ENCODE measurements around the gene MED4.
"Not testable (repeated sequence)": the region's sequence is repeated elsewhere in the genome, so short reads cannot be mapped to it uniquely, and the experiment has no call there.

MED4 gene

GRCh38 chr13:48078251-48078656, 16.6 kb downstream of the MED4 start:
- Histone ChIP-seq H3K9me3 (ENCODE audit: control insufficient read depth, low read length) (no peaks in the 10 kb centered on the region), H3K4me3 (ENCODE audit: low read length) (no peak overlapping the region), H3K27me3 (ENCODE audit: control insufficient read depth, insufficient read depth, low read length) (no peaks in the 10 kb centered on the region), H3K9ac (ENCODE audit: low read length) (no peak overlapping the region), H3K36me3 (ENCODE audit: control insufficient read depth, insufficient read depth, low read length) (peaks cover 12% of the 10 kb centered on the region), H3K4me1 (ENCODE audit: control insufficient read depth, insufficient read depth, low read length) (no peaks in the 10 kb centered on the region)

- H3K4me3 ChIP-seq (ENCODE audit: low read length) = no peak overlapping the region
- H3K9ac ChIP-seq (ENCODE audit: low read length) = no peak overlapping the region
- H3K9me3 ChIP-seq (ENCODE audit: control insufficient read depth, low read length) = peaks cover 10% of the 10 kb centered on the region
- H3K36me3 ChIP-seq (ENCODE audit: control insufficient read depth, insufficient read depth, low read length) = peaks cover 20% of the 10 kb centered on the region
- H3K4me1 ChIP-seq (ENCODE audit: control insufficient read depth, insufficient read depth, low read length) = no peaks in the 10 kb centered on the region
- H3K27me3 ChIP-seq (ENCODE audit: control insufficient read depth, insufficient read depth, low read length) = no peaks in the 10 kb centered on the region
Measured at GRCh38 chr13:48074006-48074405, 20.9 kb downstream of the MED4 start.

- H3K4me1 ChIP-seq (ENCODE audit: control insufficient read depth, insufficient read depth, low read length) = no peaks in the 10 kb centered on the region
- H3K9ac ChIP-seq (ENCODE audit: low read length) = no peak overlapping the region
- H3K27me3 ChIP-seq (ENCODE audit: control insufficient read depth, insufficient read depth, low read length) = no peaks in the 10 kb centered on the region
- peaks cover 14% of the 10 kb centered on the region for H3K36me3 ChIP-seq (ENCODE audit: control insufficient read depth, insufficient read depth, low read length)
- peaks cover 10% of the 10 kb centered on the region for H3K9me3 ChIP-seq (ENCODE audit: control insufficient read depth, low read length)
- H3K4me3 ChIP-seq (ENCODE audit: low read length) = no peak overlapping the region
Measured at GRCh38 chr13:48072787-48073186, 22.1 kb downstream of the MED4 start.

GRCh38 chr13:48072304-48072703, 22.6 kb downstream of the MED4 start:
- Histone ChIP-seq H3K9ac (ENCODE audit: low read length) (no peak overlapping the region), H3K9me3 (ENCODE audit: control insufficient read depth, low read length) (peaks cover 10% of the 10 kb centered on the region), H3K36me3 (ENCODE audit: control insufficient read depth, insufficient read depth, low read length) (peaks cover 14% of the 10 kb centered on the region), H3K4me1 (ENCODE audit: control insufficient read depth, insufficient read depth, low read length) (no peaks in the 10 kb centered on the region), H3K4me3 (ENCODE audit: low read length) (no peak overlapping the region), H3K27me3 (ENCODE audit: control insufficient read depth, insufficient read depth, low read length) (no peaks in the 10 kb centered on the region)

- Histone ChIP-seq H3K4me3 (ENCODE audit: low read length) (no peak overlapping the region), H3K9me3 (ENCODE audit: control insufficient read depth, low read length) (peaks cover 10% of the 10 kb centered on the region), H3K36me3 (ENCODE audit: control insufficient read depth, insufficient read depth, low read length) (peaks cover 14% of the 10 kb centered on the region)
Measured at GRCh38 chr13:48070942-48071341, 24.0 kb downstream of the MED4 start.

GRCh38 chr13:48069573-48069972, 25.3 kb downstream of the MED4 start:
- Histone ChIP-seq H3K9me3 (ENCODE audit: control insufficient read depth, low read length) (peaks cover 10% of the 10 kb centered on the region), H3K36me3 (ENCODE audit: control insufficient read depth, insufficient read depth, low read length) (peaks cover 14% of the 10 kb centered on the region), H3K4me3 (ENCODE audit: low read length) (no peak overlapping the region)

More at GRCh38 chr13:48070942-48071341, 24.0 kb downstream of the MED4 start:
- Histone ChIP-seq H3K9ac (ENCODE audit: low read length) (no peak overlapping the region), H3K4me1 (ENCODE audit: control insufficient read depth, insufficient read depth, low read length) (no peaks in the 10 kb centered on the region), H3K27me3 (ENCODE audit: control insufficient read depth, insufficient read depth, low read length) (no peaks in the 10 kb centered on the region)

GRCh38 chr13:48068952-48069351, 26.0 kb downstream of the MED4 start:
- Histone ChIP-seq H3K4me1 (ENCODE audit: control insufficient read depth, insufficient read depth, low read length) (no peaks in the 10 kb centered on the region), H3K9me3 (ENCODE audit: control insufficient read depth, low read length) (peaks cover 10% of the 10 kb centered on the region), H3K9ac (ENCODE audit: low read length) (no peak overlapping the region), H3K27me3 (ENCODE audit: control insufficient read depth, insufficient read depth, low read length) (no peaks in the 10 kb centered on the region), H3K4me3 (ENCODE audit: low read length) (no peak overlapping the region), H3K36me3 (ENCODE audit: control insufficient read depth, insufficient read depth, low read length) (peaks cover 9% of the 10 kb centered on the region)

More at GRCh38 chr13:48069573-48069972, 25.3 kb downstream of the MED4 start:
- no peak overlapping the region for H3K9ac ChIP-seq (ENCODE audit: low read length)
- no peaks in the 10 kb centered on the region for H3K4me1 ChIP-seq (ENCODE audit: control insufficient read depth, insufficient read depth, low read length)
- H3K27me3 ChIP-seq (ENCODE audit: control insufficient read depth, insufficient read depth, low read length) = no peaks in the 10 kb centered on the region

- H3K36me3 ChIP-seq (ENCODE audit: control insufficient read depth, insufficient read depth, low read length) = peaks cover 8% of the 10 kb centered on the region
- no peak overlapping the region for H3K9ac ChIP-seq (ENCODE audit: low read length)
- H3K9me3 ChIP-seq (ENCODE audit: control insufficient read depth, low read length) = peaks cover 10% of the 10 kb centered on the region
- no peaks in the 10 kb centered on the region for H3K27me3 ChIP-seq (ENCODE audit: control insufficient read depth, insufficient read depth, low read length)
- no peak overlapping the region for H3K4me3 ChIP-seq (ENCODE audit: low read length)
- H3K4me1 ChIP-seq (ENCODE audit: control insufficient read depth, insufficient read depth, low read length) = no peaks in the 10 kb centered on the region
Measured at GRCh38 chr13:48068036-48068435, 26.9 kb downstream of the MED4 start.

- no peaks in the 10 kb centered on the region for H3K4me1 ChIP-seq (ENCODE audit: control insufficient read depth, insufficient read depth, low read length)
- H3K9ac ChIP-seq (ENCODE audit: low read length) = no peak overlapping the region
- H3K36me3 ChIP-seq (ENCODE audit: control insufficient read depth, insufficient read depth, low read length) = peaks cover 8% of the 10 kb centered on the region
- no peak overlapping the region for H3K4me3 ChIP-seq (ENCODE audit: low read length)
- H3K9me3 ChIP-seq (ENCODE audit: control insufficient read depth, low read length) = peaks cover 5% of the 10 kb centered on the region
- H3K27me3 ChIP-seq (ENCODE audit: control insufficient read depth, insufficient read depth, low read length) = no peaks in the 10 kb centered on the region
Measured at GRCh38 chr13:48066310-48066989, 28.5 kb downstream of the MED4 start.

GRCh38 chr13:48059951-48060350, 35.0 kb downstream of the MED4 start:
- not testable (repeated sequence) for H3K36me3 ChIP-seq (ENCODE audit: control insufficient read depth, insufficient read depth, low read length); H3K27me3 ChIP-seq (ENCODE audit: control insufficient read depth, insufficient read depth, low read length); H3K9ac ChIP-seq (ENCODE audit: low read length); H3K9me3 ChIP-seq (ENCODE audit: control insufficient read depth, low read length); H3K4me3 ChIP-seq (ENCODE audit: low read length); H3K4me1 ChIP-seq (ENCODE audit: control insufficient read depth, insufficient read depth, low read length)

GRCh38 chr13:48058536-48058935, 36.4 kb downstream of the MED4 start:
- H3K9ac ChIP-seq (ENCODE audit: low read length); H3K4me3 ChIP-seq (ENCODE audit: low read length); H3K36me3 ChIP-seq (ENCODE audit: control insufficient read depth, insufficient read depth, low read length); H3K9me3 ChIP-seq (ENCODE audit: control insufficient read depth, low read length); H3K4me1 ChIP-seq (ENCODE audit: control insufficient read depth, insufficient read depth, low read length); H3K27me3 ChIP-seq (ENCODE audit: control insufficient read depth, insufficient read depth, low read length): not testable (repeated sequence)

GRCh38 chr13:48055712-48056111, 39.2 kb downstream of the MED4 start:
- Histone ChIP-seq H3K36me3 (ENCODE audit: control insufficient read depth, insufficient read depth, low read length) (no peaks in the 10 kb centered on the region), H3K9me3 (ENCODE audit: control insufficient read depth, low read length) (no peaks in the 10 kb centered on the region), H3K27me3 (ENCODE audit: control insufficient read depth, insufficient read depth, low read length) (no peaks in the 10 kb centered on the region), H3K9ac (ENCODE audit: low read length) (no peak overlapping the region), H3K4me3 (ENCODE audit: low read length) (no peak overlapping the region), H3K4me1 (ENCODE audit: control insufficient read depth, insufficient read depth, low read length) (no peaks in the 10 kb centered on the region)

GRCh38 chr13:48054601-48055000, 40.3 kb downstream of the MED4 start:
- Histone ChIP-seq H3K4me1 (ENCODE audit: control insufficient read depth, insufficient read depth, low read length) (no peaks in the 10 kb centered on the region), H3K27me3 (ENCODE audit: control insufficient read depth, insufficient read depth, low read length) (no peaks in the 10 kb centered on the region), H3K9me3 (ENCODE audit: control insufficient read depth, low read length) (no peaks in the 10 kb centered on the region), H3K4me3 (ENCODE audit: low read length) (no peak overlapping the region), H3K36me3 (ENCODE audit: control insufficient read depth, insufficient read depth, low read length) (no peaks in the 10 kb centered on the region), H3K9ac (ENCODE audit: low read length) (no peak overlapping the region)

Data from mucosa of stomach (tissue), 1 donor.